B cell (primary cell): Measurements from ENCODE around the gene XYLB. TPM values are rescaled to one million over a fixed set of nuclear protein-coding genes. Genes with fewer than 3 reads are reported as not detected.
"Not testable (repeated sequence)": the region's sequence is repeated elsewhere in the genome, so short reads cannot be mapped to it uniquely, and the experiment has no call there.

Experiments used
- ATAC-seq: fragments of 200-7000 bp; cut with Tn5 transposase; one replicate; pipeline ENCODE4 v1.10.0; 2021; ENCODE audit warnings: low read depth, mild to moderate bottlenecking, moderate number of reproducible peaks, moderate library complexity
- CTCF ChIA-PET: fragments of 350-600 bp; sonication (Branson Sonifier 250); formaldehyde crosslinking; loops from one replicate; lab custom pipeline; 2021; ENCODE audit warnings: antibody characterized with exemption, inconsistent platforms; lab: Charles Lee
- POLR2A ChIA-PET: fragments of 350-600 bp; sonication (Branson Sonifier 250); formaldehyde crosslinking; loops from one replicate; lab custom pipeline; 2021; ENCODE audit warnings: antibody characterized with exemption; lab: Charles Lee
- DNase-seq: peaks from one replicate; pipeline ENCODE4 v3.0.0; 2013
- H2AFZ ChIP-seq: 2 replicates; pipeline ENCODE4 v1.6.1; 2012; ENCODE audit warnings: mild to moderate bottlenecking, low read depth, low read length; ENCODE audit not compliant: insufficient read depth, poor library complexity, severe bottlenecking
- H3K27ac ChIP-seq, 2 donors: 1 replicate in 1 of 2; 2 replicates in 1 of 2; pipeline ENCODE4 v1.5.1; 2012 to 2013; ENCODE audit warnings: low read length in 2 of 2, mild to moderate bottlenecking in 2 of 2, moderate library complexity in 1 of 2
- H3K27me3 ChIP-seq, 4 experiments: fragments of 200-600 bp in 1 of 4; sonication (generic) in 1 of 4; replicated peaks in 1 of 4; 1 replicate in 2 of 4; 2 replicates in 2 of 4; pipeline versions ENCODE4 v1.6.1 to v1.7.0; 2013 to 2016; ENCODE audit warnings: low read length in 3 of 4, mild to moderate bottlenecking in 2 of 4, mixed read lengths in 1 of 4, moderate library complexity in 1 of 4; ENCODE audit not compliant: insufficient read depth in 4 of 4, control insufficient read depth in 3 of 4; ENCODE audit errors: control extremely low read depth in 1 of 4
- H3K36me3 ChIP-seq, 2 experiments: replicated peaks in 1 of 2; 1 replicate in 1 of 2; 2 replicates in 1 of 2; pipeline versions ENCODE4 v1.6.1 to v1.7.1; 2013; ENCODE audit warnings: low read length in 1 of 2; ENCODE audit not compliant: insufficient read depth in 2 of 2, control insufficient read depth in 1 of 2; ENCODE audit errors: control extremely low read depth in 1 of 2, extremely low read depth in 1 of 2
- H3K4me1 ChIP-seq, 2 donors: fragments of 200-600 bp in 1 of 2; sonication (generic) in 1 of 2; 1 replicate in 1 of 2; 2 replicates in 1 of 2; pipeline versions ENCODE4 v1.5.1 to v1.6.1; 2013 to 2017; ENCODE audit warnings: low read length in 2 of 2; ENCODE audit not compliant: control insufficient read depth in 2 of 2, insufficient read depth in 2 of 2
- H3K4me2 ChIP-seq: replicated peaks from 2 replicates; pipeline ENCODE3; 2012; ENCODE audit warnings: mild to moderate bottlenecking, low read depth, low read length; ENCODE audit not compliant: poor library complexity, severe bottlenecking
- H3K4me3 ChIP-seq, 5 experiments: fragments of 200-600 bp in 1 of 5; sonication (generic) in 1 of 5; 1 replicate in 3 of 5; 2 replicates in 2 of 5; pipeline versions ENCODE4 v1.5.1 to v1.7.0; 2011 to 2016; ENCODE audit warnings: low read length in 4 of 5, mild to moderate bottlenecking in 4 of 5, low read depth in 2 of 5, control low read depth in 1 of 5, moderate library complexity in 1 of 5; ENCODE audit not compliant: insufficient read depth in 1 of 5; ENCODE audit errors: control extremely low read depth in 1 of 5, extremely low read depth in 1 of 5
- H3K79me2 ChIP-seq: fragments of 200-600 bp; sonication (generic); one replicate; pipeline ENCODE4 v1.6.0; 2016; ENCODE audit warnings: low read length; ENCODE audit not compliant: control insufficient read depth, insufficient read depth
- H3K9ac ChIP-seq: fragments of 200-600 bp; sonication (generic); 2 replicates; pipeline ENCODE4 v1.6.1; 2017; ENCODE audit warnings: mild to moderate bottlenecking, low read length, moderate library complexity
- H3K9me3 ChIP-seq, 3 donors: one replicate each; pipeline versions ENCODE4 v1.6.1 to v1.7.1; 2013; ENCODE audit warnings: low read length in 2 of 3; ENCODE audit not compliant: control insufficient read depth in 2 of 3, insufficient read depth in 1 of 3; ENCODE audit errors: control extremely low read depth in 1 of 3
- H4K20me1 ChIP-seq: 2 replicates; pipeline ENCODE4 v1.6.0; 2012; ENCODE audit warnings: mild to moderate bottlenecking, low read length; ENCODE audit not compliant: insufficient read depth, control insufficient read depth, poor library complexity, severe bottlenecking
- H3K27ac Mint-ChIP-seq: one replicate; pipeline ENCODE4 v1.8.0; 2021; ENCODE audit warnings: mixed read lengths
- H3K27me3 Mint-ChIP-seq: one replicate; pipeline ENCODE4 v1.8.0; 2021; ENCODE audit warnings: mixed read lengths
- H3K4me1 Mint-ChIP-seq: one replicate; pipeline ENCODE4 v1.8.0; 2021; ENCODE audit warnings: mixed read lengths
- H3K4me3 Mint-ChIP-seq: one replicate; pipeline ENCODE4 v1.8.0; 2021; ENCODE audit warnings: mixed read lengths
- H3K9me3 Mint-ChIP-seq: one replicate; pipeline ENCODE4 v1.8.0; 2022; ENCODE audit warnings: mixed read lengths; ENCODE audit not compliant: insufficient read depth
- EZH2 ChIP-seq: IDR thresholded peaks from 2 replicates; pipeline ENCODE4 v1.6.1; 2012; ENCODE audit warnings: borderline replicate concordance, low read depth, mild to moderate bottlenecking, moderate library complexity, low read length; ENCODE audit not compliant: insufficient read depth, poor library complexity, severe bottlenecking
- WGBS: methylation state at CpG from one replicate; pipeline ENCODE4 v1.1.5; 2013; ENCODE audit warnings: missing lambda C conversion rate; ENCODE audit not compliant: insufficient coverage; 5-methylcytosine and 5-hydroxymethylcytosine counted together
- intact Hi-C: fragments of 100-400 bp; cut with micrococcal nuclease; formaldehyde crosslinking; loops from one replicate; pipeline ENCODE4 v1.10.0; 2022
- polyA plus RNA-seq: library from polyadenylated mRNA; depleted of rRNA; stranded (reverse); fragments of >200 nt; gene quantifications from 2 replicates; pipeline ENCODE4 v1.2.3, GENCODE V29; 2012
- total RNA-seq, 2 donors: library from RNA; stranded (reverse); fragments of 120-200 nt in 1 of 2; gene quantifications; 1 replicate in 1 of 2; 2 replicates in 1 of 2; pipeline versions ENCODE4 v1.2.3 to v1.2.4, GENCODE V29; 2013 to 2022
- TF ChIP-seq, protein P1 (sequence below): fragments of 200-600 bp; IDR thresholded peaks from one replicate; pipeline ENCODE4 v1.8.0; 2022; ENCODE audit warnings: antibody characterized with exemption, mild to moderate bottlenecking

XYLB gene
- total and polyA plus RNA-seq, 2 donors (not counting 1 experiment from before 2014, with no cell fraction given), result 0.19 to 0.71 TPM

DNA sequence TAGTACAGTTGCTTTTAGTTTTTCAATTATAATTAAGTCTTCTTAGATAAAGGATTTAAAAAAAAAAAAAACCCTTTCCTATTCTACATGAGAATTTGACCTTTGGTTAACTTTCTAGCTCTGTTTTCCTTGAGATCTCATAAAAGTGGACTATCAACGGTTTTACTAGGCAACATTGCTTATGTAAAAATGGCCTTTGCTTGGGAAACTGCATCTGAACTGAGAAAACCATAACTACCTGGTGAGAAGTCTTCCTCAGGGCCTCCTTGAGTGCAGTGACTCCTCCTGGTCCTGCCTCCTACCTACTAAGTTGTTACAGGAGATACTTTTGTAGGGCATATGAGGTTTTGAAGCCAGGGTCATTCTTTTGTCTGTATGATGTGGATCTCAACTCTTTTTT is 65.0 kb downstream of the XYLB start:
- DNase-seq (no peak), ATAC-seq (no peak)
- no peak for TF ChIP-seq EZH2
- TF ChIP-seq, protein P1, sequence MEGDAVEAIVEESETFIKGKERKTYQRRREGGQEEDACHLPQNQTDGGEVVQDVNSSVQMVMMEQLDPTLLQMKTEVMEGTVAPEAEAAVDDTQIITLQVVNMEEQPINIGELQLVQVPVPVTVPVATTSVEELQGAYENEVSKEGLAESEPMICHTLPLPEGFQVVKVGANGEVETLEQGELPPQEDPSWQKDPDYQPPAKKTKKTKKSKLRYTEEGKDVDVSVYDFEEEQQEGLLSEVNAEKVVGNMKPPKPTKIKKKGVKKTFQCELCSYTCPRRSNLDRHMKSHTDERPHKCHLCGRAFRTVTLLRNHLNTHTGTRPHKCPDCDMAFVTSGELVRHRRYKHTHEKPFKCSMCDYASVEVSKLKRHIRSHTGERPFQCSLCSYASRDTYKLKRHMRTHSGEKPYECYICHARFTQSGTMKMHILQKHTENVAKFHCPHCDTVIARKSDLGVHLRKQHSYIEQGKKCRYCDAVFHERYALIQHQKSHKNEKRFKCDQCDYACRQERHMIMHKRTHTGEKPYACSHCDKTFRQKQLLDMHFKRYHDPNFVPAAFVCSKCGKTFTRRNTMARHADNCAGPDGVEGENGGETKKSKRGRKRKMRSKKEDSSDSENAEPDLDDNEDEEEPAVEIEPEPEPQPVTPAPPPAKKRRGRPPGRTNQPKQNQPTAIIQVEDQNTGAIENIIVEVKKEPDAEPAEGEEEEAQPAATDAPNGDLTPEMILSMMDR, result no peak
- Histone ChIP-seq H3K27me3 (peaks cover 0 to 5% (median 0%) of the 10 kb centered on the region in 4 experiments), H3K9ac (no peak overlapping the region), H3K79me2 (no peaks in the 10 kb centered on the region), H3K4me1 (no peaks in the 10 kb centered on the region), H3K9me3 (no peaks in the 10 kb centered on the region), H3K4me3 (no peak overlapping the region), H4K20me1 (no peaks in the 10 kb centered on the region), H3K27ac (no peak overlapping the region), H3K4me2 (no peak overlapping the region), H3K36me3 (no peaks in the 10 kb centered on the region), H2AFZ (no peak overlapping the region)
- H3K4me3 Mint-ChIP-seq, result no peak overlapping the region
- H3K9me3 Mint-ChIP-seq, result no peaks in the 10 kb centered on the region
- WGBS, result no CpG with 5 or more reads among the region's 1 CpG
- no peak overlapping the region for H3K27ac Mint-ChIP-seq
- H3K27me3 Mint-ChIP-seq, result no peaks in the 10 kb centered on the region
- POLR2A ChIA-PET, result no interaction called here
- intact Hi-C loops, result no loop called here
- no peaks in the 10 kb centered on the region for H3K4me1 Mint-ChIP-seq
- CTCF ChIA-PET, result interaction anchor here (0.6 kb wide), 1 partner anchor 49 kb away, joined by 4 read pairs; no protein-coding TSS in a partner anchor

DNA sequence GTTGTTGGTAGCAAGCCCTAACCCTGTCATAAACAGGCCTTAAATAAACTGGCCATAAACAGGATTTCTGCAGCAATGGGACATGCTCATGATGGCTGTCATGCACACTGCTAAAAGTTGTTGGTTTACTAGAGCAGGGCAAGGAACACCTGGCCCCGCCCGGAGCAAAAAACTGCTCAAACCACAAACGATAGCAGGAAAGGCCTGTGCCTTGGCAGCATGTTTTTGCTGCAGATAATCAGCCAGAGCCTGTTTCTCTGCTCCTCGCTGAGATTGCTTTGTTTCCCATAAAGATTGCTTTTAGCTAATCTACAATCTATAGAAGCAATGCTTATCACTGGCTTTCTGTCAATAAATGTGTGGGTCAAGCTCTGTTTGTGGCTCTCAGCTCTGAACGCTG is 74.2 kb downstream of the XYLB start:
- H3K79me2 ChIP-seq, POLR2A ChIA-PET, H3K4me3 Mint-ChIP-seq, DNase-seq, H3K27ac Mint-ChIP-seq, ATAC-seq, H3K36me3 ChIP-seq, H3K4me2 ChIP-seq, H3K4me1 ChIP-seq, H3K4me3 ChIP-seq, H3K27ac ChIP-seq, CTCF ChIA-PET, intact Hi-C loops, H2AFZ ChIP-seq, H3K9me3 ChIP-seq, H3K9ac ChIP-seq, H4K20me1 ChIP-seq, H3K9me3 Mint-ChIP-seq, H3K4me1 Mint-ChIP-seq, H3K27me3 ChIP-seq, H3K27me3 Mint-ChIP-seq: not testable (repeated sequence)
- WGBS, result 71% methylated on average over 1 of the region's 5 CpGs
